ENCODE measurements around the gene FXYD1. TPM values are rescaled to one million over a fixed set of nuclear protein-coding genes. Genes with fewer than 3 reads are reported as not detected.

FXYD1 gene
- total RNA-seq, 1 experiment from 2014 or later, result not detected

GRCh38 chr19:35130761-35131720 is 7.6 kb upstream of the FXYD1 start:
- H3K4me1 ChIP-seq (replicated peaks; ENCODE audit: insufficient read depth), result peaks cover 9% of the 10 kb centered on the region
- ChIA-PET POLR2A (ENCODE audit: unreplicated experiment) (no interaction called here), CTCF (no interaction called here)
- no peaks in the 10 kb centered on the region for H4K20me1 ChIP-seq (ENCODE audit: insufficient read depth)
- H3F3A ChIP-seq (ENCODE audit: insufficient read depth, low read depth), result no peaks in the 10 kb centered on the region
- DNase-seq, result no peak
- H3K9me3 ChIP-seq (ENCODE audit: insufficient read depth, low read depth), result no peaks in the 10 kb centered on the region; the same call in 1 of the 2 replicates
- no peak overlapping the region for H2AFZ ChIP-seq
- H3K79me2 ChIP-seq (ENCODE audit: low read depth), result no peaks in the 10 kb centered on the region
- no peak overlapping the region for H3K4me3 ChIP-seq
- H3K27me3 ChIP-seq (ENCODE audit: insufficient read depth, low read depth), result no peaks in the 10 kb centered on the region
- BruUV-seq (replicated peaks), result no TSS peak
- no peak overlapping the region for H3K27ac ChIP-seq
- H3K9me2 ChIP-seq (ENCODE audit: insufficient read depth), result no peaks in the 10 kb centered on the region
- no peak overlapping the region for H3K4me2 ChIP-seq
- TF ChIP-seq EZH2 (IDR thresholded peaks at IDR 0.05; ENCODE audit: low read depth) (no peak), CTCF (conservative IDR thresholded peaks at IDR 0.05) (no peak)
- no peaks in the 10 kb centered on the region for H3K36me3 ChIP-seq (ENCODE audit: low read depth)
- intact Hi-C loops (cut with micrococcal nuclease; ENCODE audit: unreplicated experiment), result no loop called here

GRCh38 chr19:35132254-35132653 is 6.4 kb upstream of the FXYD1 start:
- H3K4me3 ChIP-seq, result no peak overlapping the region
- H3F3A ChIP-seq (ENCODE audit: insufficient read depth, low read depth), result no peaks in the 10 kb centered on the region
- ChIA-PET CTCF (no interaction called here), POLR2A (ENCODE audit: unreplicated experiment) (no interaction called here)
- no peaks in the 10 kb centered on the region for H3K9me2 ChIP-seq (ENCODE audit: insufficient read depth)
- H3K27ac ChIP-seq, result no peak overlapping the region
- no peak overlapping the region for H2AFZ ChIP-seq
- no peaks in the 10 kb centered on the region for H3K36me3 ChIP-seq (ENCODE audit: low read depth)
- TF ChIP-seq CTCF (conservative IDR thresholded peaks at IDR 0.05), result no peak
- no peak for TF ChIP-seq EZH2 (IDR thresholded peaks at IDR 0.05; ENCODE audit: low read depth)
- DNase-seq, result no peak
- BruUV-seq (replicated peaks), result no TSS peak
- intact Hi-C loops (cut with micrococcal nuclease; ENCODE audit: unreplicated experiment), result no loop called here
- H3K4me2 ChIP-seq, result no peak overlapping the region
- H3K4me1 ChIP-seq (replicated peaks; ENCODE audit: insufficient read depth), result peaks cover 8% of the 10 kb centered on the region; the same call in 1 of the 2 replicates
- no peaks in the 10 kb centered on the region; the same call in 1 of the 2 replicates for H3K9me3 ChIP-seq (ENCODE audit: insufficient read depth, low read depth)
- no peaks in the 10 kb centered on the region for H4K20me1 ChIP-seq (ENCODE audit: insufficient read depth)
- H3K79me2 ChIP-seq (ENCODE audit: low read depth), result no peaks in the 10 kb centered on the region
- no peaks in the 10 kb centered on the region for H3K27me3 ChIP-seq (ENCODE audit: insufficient read depth, low read depth)

- no peaks in the 10 kb centered on the region for H3K9me2 ChIP-seq (ENCODE audit: insufficient read depth)
- POLR2A ChIA-PET (ENCODE audit: unreplicated experiment), result no interaction called here
- H3K4me1 ChIP-seq (replicated peaks; ENCODE audit: insufficient read depth), result peaks cover 8% of the 10 kb centered on the region; the same call in 1 of the 2 replicates
- no peaks in the 10 kb centered on the region for H3K36me3 ChIP-seq (ENCODE audit: low read depth)
- no peak overlapping the region for H3K27ac ChIP-seq
- BruUV-seq (replicated peaks), result no TSS peak
- no peak overlapping the region for H3K4me3 ChIP-seq
- no peaks in the 10 kb centered on the region for H3K27me3 ChIP-seq (ENCODE audit: insufficient read depth, low read depth)
- DNase-seq, result no peak
- no peaks in the 10 kb centered on the region for H4K20me1 ChIP-seq (ENCODE audit: insufficient read depth)
- H3K79me2 ChIP-seq (ENCODE audit: low read depth), result no peaks in the 10 kb centered on the region
- CTCF ChIA-PET, result no interaction called here
- no peaks in the 10 kb centered on the region; the same call in 1 of the 2 replicates for H3K9me3 ChIP-seq (ENCODE audit: insufficient read depth, low read depth)
- H2AFZ ChIP-seq, result no peak overlapping the region
- no peak overlapping the region for H3K4me2 ChIP-seq
- intact Hi-C loops (cut with micrococcal nuclease; ENCODE audit: unreplicated experiment), result no loop called here
- H3F3A ChIP-seq (ENCODE audit: insufficient read depth, low read depth), result no peaks in the 10 kb centered on the region
- no peak for TF ChIP-seq CTCF (conservative IDR thresholded peaks at IDR 0.05)
- no peak for TF ChIP-seq EZH2 (IDR thresholded peaks at IDR 0.05; ENCODE audit: low read depth)
These were observed 4.8 kb upstream of the FXYD1 start for GRCh38 chr19:35133826-35134225.

Data from PC-9 (cell line).